Measurements from ENCODE around the gene ATG9A. TPM values are rescaled to one million over a fixed set of nuclear protein-coding genes. Genes with fewer than 3 reads are reported as not detected.

Gene ATG9A
- total RNA-seq, 1 experiment from 2014 or later, result 46.4 TPM

- no peak overlapping the region for H3T11ph ChIP-seq (ENCODE audit: low read length)
- H3K4me2 ChIP-seq (ENCODE audit: insufficient read depth, insufficient read length, low read length), result no peak overlapping the region
- H4K20me1 ChIP-seq (ENCODE audit: control insufficient read depth, insufficient read depth, insufficient read length), result no peaks in the 10 kb centered on the region
- H2BK5ac ChIP-seq (ENCODE audit: insufficient read length, low read length), result no peak overlapping the region
- H4K8ac ChIP-seq (replicated peaks; ENCODE audit: insufficient read length, low read depth, low read length), result no peak overlapping the region
- Mint-ChIP-seq H3K27ac (no peak overlapping the region), H3K4me3 (no peak overlapping the region), H3K9me3 (no peaks in the 10 kb centered on the region), H3K27me3 (ENCODE audit: low read depth) (peaks cover 39% of the 10 kb centered on the region), H3K4me1 (peaks cover 12 to 17% of the 10 kb centered on the region in 2 experiments), H3K36me3 (ENCODE audit: insufficient read depth in 1 of 3, low read depth in 3 of 3) (no peaks in the 10 kb centered on the region)
- no peak overlapping the region for H2AFZ ChIP-seq (ENCODE audit: low read length)
- H2BK20ac ChIP-seq (ENCODE audit: low read depth, low read length, poor library complexity, severe bottlenecking), result no peak overlapping the region
- no peaks in the 10 kb centered on the region for H3K79me1 ChIP-seq (ENCODE audit: insufficient read depth, low read depth, low read length, poor library complexity, severe bottlenecking)
- no peak overlapping the region for H3K14ac ChIP-seq (ENCODE audit: insufficient read depth, low read length)
- no peak for TF ChIP-seq CTCF (conservative IDR thresholded peaks at IDR 0.05)
- H3K27ac ChIP-seq (ENCODE audit: insufficient read length, low read depth, low read length), result no peak overlapping the region
- no peaks in the 10 kb centered on the region for H3K23me2 ChIP-seq (ENCODE audit: insufficient read length, low read depth, low read length, poor library complexity, severe bottlenecking)
- peaks cover 4% of the 10 kb centered on the region; the same call in 1 of the 2 replicates for H3K4me1 ChIP-seq (ENCODE audit: insufficient read depth, low read length)
- H3K56ac ChIP-seq (ENCODE audit: insufficient read length, low read depth, low read length), result no peak overlapping the region
- no peaks in the 10 kb centered on the region for H3K9me3 ChIP-seq (ENCODE audit: control insufficient read depth, low read depth, low read length)
- no peak overlapping the region for H2BK15ac ChIP-seq (ENCODE audit: low read depth, low read length)
- DNase-seq, result no peak
- H3K4ac ChIP-seq (ENCODE audit: low read depth, low read length), result no peak overlapping the region
- H4K91ac ChIP-seq (ENCODE audit: insufficient read length, low read depth, low read length), result no peak overlapping the region
- H4K5ac ChIP-seq (ENCODE audit: insufficient read length, low read depth, low read length), result no peak overlapping the region
- H2BK12ac ChIP-seq (ENCODE audit: insufficient read length, low read depth, low read length), result no peak overlapping the region
- no peaks in the 10 kb centered on the region for H3K79me2 ChIP-seq (ENCODE audit: insufficient read depth, low read length)
- H2AK5ac ChIP-seq (ENCODE audit: insufficient read length, low read length), result no peak overlapping the region
- no peak overlapping the region for H3K9ac ChIP-seq (ENCODE audit: extremely low read depth, insufficient read length, low read length)
- no peak overlapping the region for H2BK120ac ChIP-seq (ENCODE audit: low read depth, low read length, poor library complexity, severe bottlenecking)
- H3K27me3 ChIP-seq (ENCODE audit: insufficient read depth, low read length), result no peaks in the 10 kb centered on the region
- WGBS (ENCODE audit: extremely low coverage, insufficient read length, low lambda C conversion rate), result no CpG with 5 or more reads among the region's 5 CpGs
- H3K18ac ChIP-seq (ENCODE audit: insufficient read length, low read depth, low read length), result no peak overlapping the region
- no peak overlapping the region for H3K23ac ChIP-seq (ENCODE audit: insufficient read length, low read depth, low read length)
These were observed 40.6 kb upstream of the ATG9A start for GRCh38 chr2:219270055-219270372.

All from H9 (cell line).